Measurements from ENCODE around the gene GEMIN5.

GEMIN5 gene

DNA sequence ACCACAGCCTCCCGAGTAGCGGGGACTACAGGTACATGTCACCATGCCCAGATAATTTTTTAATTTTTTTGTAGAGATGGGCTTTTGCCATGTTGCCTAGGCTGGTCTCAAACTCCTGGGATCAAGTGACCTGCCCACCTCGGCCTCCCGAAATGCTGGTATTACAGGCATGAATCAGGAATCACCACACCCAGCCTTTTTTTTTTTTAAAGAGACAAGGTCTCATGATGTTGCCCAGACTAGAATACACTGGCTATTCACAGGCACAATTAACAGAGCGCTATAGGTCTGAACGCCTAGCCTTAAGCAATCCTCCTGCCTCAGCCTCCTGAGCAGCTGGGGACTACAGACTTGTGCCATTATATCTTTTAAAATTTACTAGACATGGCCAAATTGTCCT is 36.1 kb downstream of the GEMIN5 start:
- Histone ChIP-seq H3K36me3 (ENCODE audit: control insufficient read depth, insufficient read depth, low read length) (peaks cover 97% of the 10 kb centered on the region), H3K27ac (ENCODE audit: low read depth, low read length) (no peak overlapping the region), H3K4me1 (ENCODE audit: control insufficient read depth, insufficient read depth, low read length) (no peaks in the 10 kb centered on the region), H3K9me3 (ENCODE audit: control insufficient read depth, insufficient read depth, low read length) (no peaks in the 10 kb centered on the region), H3K4me3 (ENCODE audit: low read depth, low read length) (no peak overlapping the region), H3K9ac (ENCODE audit: low read depth, low read length) (no peak overlapping the region), H3K27me3 (ENCODE audit: control insufficient read depth, insufficient read depth, low read length) (no peaks in the 10 kb centered on the region)

DNA sequence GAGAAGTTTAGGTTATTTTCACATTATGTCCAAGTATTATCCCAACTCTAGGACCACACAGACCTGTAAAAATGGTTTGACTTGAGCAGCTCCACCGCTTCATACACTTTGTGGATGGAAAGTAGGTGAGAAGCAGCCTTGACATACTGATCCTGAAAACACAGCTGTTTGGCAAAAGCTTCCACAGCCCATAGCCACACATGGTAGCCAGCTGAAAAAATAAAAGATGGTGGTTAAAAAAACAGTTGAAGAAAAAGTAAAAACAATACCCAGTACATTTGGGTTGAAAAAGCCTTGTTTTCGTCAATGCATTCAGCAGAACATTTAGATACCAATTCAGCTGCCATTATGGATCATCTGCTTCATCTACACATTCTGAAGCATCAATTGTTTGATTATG is 36.7 kb downstream of the GEMIN5 start:
- H3K9me3 ChIP-seq (ENCODE audit: control insufficient read depth, insufficient read depth, low read length) = no peaks in the 10 kb centered on the region

GRCh38 chr5:154900066-154900465 is 37.9 kb downstream of the GEMIN5 start:
- Histone ChIP-seq H3K36me3 (ENCODE audit: control insufficient read depth, insufficient read depth, low read length) (peaks cover 99% of the 10 kb centered on the region), H3K27me3 (ENCODE audit: control insufficient read depth, insufficient read depth, low read length) (no peaks in the 10 kb centered on the region), H3K27ac (ENCODE audit: low read depth, low read length) (no peak overlapping the region)

More for the DNA sequence above, 36.7 kb downstream of the GEMIN5 start:
- Histone ChIP-seq H3K9ac (ENCODE audit: low read depth, low read length) (no peak overlapping the region), H3K27me3 (ENCODE audit: control insufficient read depth, insufficient read depth, low read length) (no peaks in the 10 kb centered on the region), H3K36me3 (ENCODE audit: control insufficient read depth, insufficient read depth, low read length) (peaks cover 97% of the 10 kb centered on the region), H3K4me1 (ENCODE audit: control insufficient read depth, insufficient read depth, low read length) (no peaks in the 10 kb centered on the region), H3K27ac (ENCODE audit: low read depth, low read length) (no peak overlapping the region), H3K4me3 (ENCODE audit: low read depth, low read length) (no peak overlapping the region)

GRCh38 chr5:154899151-154899816 is 38.7 kb downstream of the GEMIN5 start:
- H3K9me3 ChIP-seq (ENCODE audit: control insufficient read depth, insufficient read depth, low read length) = no peaks in the 10 kb centered on the region
- no peak overlapping the region for H3K9ac ChIP-seq (ENCODE audit: low read depth, low read length)
- no peak overlapping the region for H3K27ac ChIP-seq (ENCODE audit: low read depth, low read length)
- no peaks in the 10 kb centered on the region for H3K27me3 ChIP-seq (ENCODE audit: control insufficient read depth, insufficient read depth, low read length)
- peaks cover 97% of the 10 kb centered on the region for H3K36me3 ChIP-seq (ENCODE audit: control insufficient read depth, insufficient read depth, low read length)
- H3K4me3 ChIP-seq (ENCODE audit: low read depth, low read length) = no peak overlapping the region
- H3K4me1 ChIP-seq (ENCODE audit: control insufficient read depth, insufficient read depth, low read length) = no peaks in the 10 kb centered on the region

More at GRCh38 chr5:154900066-154900465, 37.9 kb downstream of the GEMIN5 start:
- H3K9me3 ChIP-seq (ENCODE audit: control insufficient read depth, insufficient read depth, low read length) = no peaks in the 10 kb centered on the region
- H3K4me1 ChIP-seq (ENCODE audit: control insufficient read depth, insufficient read depth, low read length) = no peaks in the 10 kb centered on the region
- no peak overlapping the region for H3K4me3 ChIP-seq (ENCODE audit: low read depth, low read length)
- no peak overlapping the region for H3K9ac ChIP-seq (ENCODE audit: low read depth, low read length)

DNA sequence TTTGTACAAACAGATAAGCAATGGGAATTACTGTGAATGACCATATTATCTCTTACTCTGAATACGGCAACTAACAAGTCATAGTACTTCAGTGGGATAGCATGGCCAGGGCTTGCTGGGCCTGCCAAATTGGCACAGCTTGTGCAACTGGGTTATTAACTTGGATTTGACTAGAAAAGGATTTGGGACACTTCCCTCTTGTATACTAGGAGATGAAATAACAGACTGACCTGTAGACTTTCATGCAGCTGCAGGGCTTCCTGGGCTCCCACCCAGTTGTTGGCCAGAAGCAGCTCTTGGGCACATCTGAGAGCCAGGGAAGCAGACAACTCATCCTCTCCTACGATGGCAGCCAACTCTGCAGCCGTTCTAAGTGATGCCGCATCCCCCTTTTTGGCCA is 39.8 kb downstream of the GEMIN5 start:
- Histone ChIP-seq H3K9ac (ENCODE audit: low read depth, low read length) (no peak overlapping the region), H3K27me3 (ENCODE audit: control insufficient read depth, insufficient read depth, low read length) (no peaks in the 10 kb centered on the region), H3K36me3 (ENCODE audit: control insufficient read depth, insufficient read depth, low read length) (peaks cover 97% of the 10 kb centered on the region), H3K4me3 (ENCODE audit: low read depth, low read length) (no peak overlapping the region), H3K4me1 (ENCODE audit: control insufficient read depth, insufficient read depth, low read length) (no peaks in the 10 kb centered on the region), H3K9me3 (ENCODE audit: control insufficient read depth, insufficient read depth, low read length) (no peaks in the 10 kb centered on the region), H3K27ac (ENCODE audit: low read depth, low read length) (no peak overlapping the region)

- Histone ChIP-seq H3K4me3 (ENCODE audit: low read depth, low read length) (no peak overlapping the region), H3K36me3 (ENCODE audit: control insufficient read depth, insufficient read depth, low read length) (peaks cover 93% of the 10 kb centered on the region), H3K4me1 (ENCODE audit: control insufficient read depth, insufficient read depth, low read length) (no peaks in the 10 kb centered on the region), H3K27ac (ENCODE audit: low read depth, low read length) (no peak overlapping the region), H3K27me3 (ENCODE audit: control insufficient read depth, insufficient read depth, low read length) (no peaks in the 10 kb centered on the region), H3K9ac (ENCODE audit: low read depth, low read length) (no peak overlapping the region), H3K9me3 (ENCODE audit: control insufficient read depth, insufficient read depth, low read length) (no peaks in the 10 kb centered on the region)
These were observed 41.3 kb downstream of the GEMIN5 start for GRCh38 chr5:154896562-154897165.

DNA sequence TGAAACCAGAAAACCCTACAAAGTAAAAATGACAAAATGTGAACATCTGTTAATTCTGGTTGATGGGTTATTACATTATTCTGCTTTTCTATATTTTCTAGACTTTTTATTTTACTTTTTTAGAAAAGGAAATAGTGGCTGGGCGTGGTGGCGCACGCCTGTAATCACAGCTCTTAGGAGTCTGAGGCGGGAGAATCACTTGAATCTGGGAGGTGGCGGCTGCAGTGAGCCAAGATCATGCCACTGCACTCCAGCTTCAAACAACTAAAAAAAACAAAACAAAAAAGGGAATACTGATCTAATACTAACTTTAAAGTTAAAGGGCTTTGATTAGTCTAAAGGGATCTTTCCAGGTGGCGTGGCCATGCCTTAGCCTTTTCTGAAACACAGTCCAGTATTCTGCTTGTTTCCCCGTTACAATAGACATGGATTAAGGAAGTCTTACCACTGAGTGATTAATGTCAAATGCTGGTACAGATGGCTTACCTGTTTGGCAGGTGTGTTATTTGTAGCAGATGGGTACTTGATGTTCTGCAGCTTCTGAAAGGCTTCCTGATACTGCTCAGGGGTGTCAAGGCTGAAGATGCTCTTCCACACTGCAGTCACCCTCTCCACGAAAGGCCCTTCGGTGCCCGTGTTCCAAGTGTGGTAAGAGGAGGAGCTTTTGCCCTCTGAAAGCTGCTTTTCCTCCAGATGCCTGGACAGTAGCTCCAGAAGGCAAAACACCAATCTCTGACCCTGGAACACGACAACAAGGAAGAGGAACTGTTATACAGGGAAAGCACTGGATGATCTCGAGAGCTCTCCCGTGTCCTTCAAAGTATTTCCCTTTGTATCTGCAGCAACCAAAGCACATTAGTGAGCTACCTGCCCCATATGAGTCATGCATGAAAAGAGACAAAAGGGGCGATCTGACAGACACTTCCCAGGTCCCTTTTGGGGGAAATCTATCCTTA is 42.1 kb downstream of the GEMIN5 start:
- H3K36me3 ChIP-seq (ENCODE audit: control insufficient read depth, insufficient read depth, low read length) = peaks cover 93% of the 10 kb centered on the region
- H3K9me3 ChIP-seq (ENCODE audit: control insufficient read depth, insufficient read depth, low read length) = no peaks in the 10 kb centered on the region
- no peaks in the 10 kb centered on the region for H3K4me1 ChIP-seq (ENCODE audit: control insufficient read depth, insufficient read depth, low read length)
- H3K27ac ChIP-seq (ENCODE audit: low read depth, low read length) = no peak overlapping the region
- H3K4me3 ChIP-seq (ENCODE audit: low read depth, low read length) = no peak overlapping the region
- no peaks in the 10 kb centered on the region for H3K27me3 ChIP-seq (ENCODE audit: control insufficient read depth, insufficient read depth, low read length)
- H3K9ac ChIP-seq (ENCODE audit: low read depth, low read length) = no peak overlapping the region

DNA sequence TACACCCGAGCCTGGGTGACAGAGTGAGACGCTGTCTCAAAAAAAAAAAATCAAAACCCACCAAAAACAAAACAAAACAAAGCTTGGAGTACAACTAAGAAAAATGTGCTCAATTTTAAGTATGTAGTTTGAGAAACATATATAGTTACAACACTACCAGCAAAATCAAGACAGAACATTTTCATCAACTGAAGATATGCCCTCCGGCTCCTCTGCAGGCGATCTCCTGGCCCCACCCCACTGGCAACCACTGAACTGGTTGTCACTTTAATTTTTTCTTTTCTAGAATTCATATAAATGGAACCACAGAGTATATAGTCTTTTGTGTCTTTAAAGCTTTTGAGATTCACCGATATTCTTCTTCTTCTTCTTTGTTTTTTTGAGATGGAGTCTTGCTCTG is 44.6 kb downstream of the GEMIN5 start:
- no peak overlapping the region for H3K9ac ChIP-seq (ENCODE audit: low read depth, low read length)
- no peak overlapping the region for H3K27ac ChIP-seq (ENCODE audit: low read depth, low read length)
- peaks cover under 1% of the 10 kb centered on the region; the same call in 1 of the 2 replicates for H3K9me3 ChIP-seq (ENCODE audit: control insufficient read depth, insufficient read depth, low read length)
- no peaks in the 10 kb centered on the region for H3K27me3 ChIP-seq (ENCODE audit: control insufficient read depth, insufficient read depth, low read length)
- H3K4me1 ChIP-seq (ENCODE audit: control insufficient read depth, insufficient read depth, low read length) = no peaks in the 10 kb centered on the region
- no peak overlapping the region for H3K4me3 ChIP-seq (ENCODE audit: low read depth, low read length)
- H3K36me3 ChIP-seq (ENCODE audit: control insufficient read depth, insufficient read depth, low read length) = peaks cover 92% of the 10 kb centered on the region

DNA sequence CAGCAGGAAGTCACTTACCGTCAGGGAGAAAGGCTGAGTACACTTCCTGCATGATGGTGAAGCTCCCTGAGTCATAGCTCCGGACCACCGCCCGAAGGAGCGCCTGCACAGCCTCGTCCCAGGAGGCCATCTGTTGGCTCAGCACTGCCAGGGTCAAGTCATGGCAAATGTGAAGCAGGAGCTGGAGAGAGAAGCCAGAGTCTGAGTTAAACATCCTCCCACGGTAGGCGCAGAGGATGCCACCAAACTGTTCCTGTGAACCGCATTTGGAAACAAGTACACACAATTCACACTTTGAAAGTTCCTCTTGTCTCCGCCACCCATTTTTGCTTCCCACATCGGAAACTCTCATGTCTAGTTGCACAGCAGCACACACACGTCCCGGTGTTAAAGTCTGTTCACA is 45.6 kb downstream of the GEMIN5 start:
- no peaks in the 10 kb centered on the region for H3K27me3 ChIP-seq (ENCODE audit: control insufficient read depth, insufficient read depth, low read length)
- H3K9ac ChIP-seq (ENCODE audit: low read depth, low read length) = no peak overlapping the region
- H3K9me3 ChIP-seq (ENCODE audit: control insufficient read depth, insufficient read depth, low read length) = peaks cover 11% of the 10 kb centered on the region; the same call in 1 of the 2 replicates
- H3K4me1 ChIP-seq (ENCODE audit: control insufficient read depth, insufficient read depth, low read length) = no peaks in the 10 kb centered on the region
- no peak overlapping the region for H3K4me3 ChIP-seq (ENCODE audit: low read depth, low read length)
- peaks cover 92% of the 10 kb centered on the region for H3K36me3 ChIP-seq (ENCODE audit: control insufficient read depth, insufficient read depth, low read length)
- no peak overlapping the region for H3K27ac ChIP-seq (ENCODE audit: low read depth, low read length)

GRCh38 chr5:154885439-154885838 is 52.6 kb downstream of the GEMIN5 start:
- Histone ChIP-seq H3K9me3 (ENCODE audit: control insufficient read depth, insufficient read depth, low read length) (peaks cover 30% of the 10 kb centered on the region), H3K27me3 (ENCODE audit: control insufficient read depth, insufficient read depth, low read length) (no peaks in the 10 kb centered on the region), H3K9ac (ENCODE audit: low read depth, low read length) (no peak overlapping the region), H3K4me1 (ENCODE audit: control insufficient read depth, insufficient read depth, low read length) (no peaks in the 10 kb centered on the region), H3K4me3 (ENCODE audit: low read depth, low read length) (no peak overlapping the region), H3K36me3 (ENCODE audit: control insufficient read depth, insufficient read depth, low read length) (peaks cover 56% of the 10 kb centered on the region), H3K27ac (ENCODE audit: low read depth, low read length) (no peak overlapping the region)

DNA sequence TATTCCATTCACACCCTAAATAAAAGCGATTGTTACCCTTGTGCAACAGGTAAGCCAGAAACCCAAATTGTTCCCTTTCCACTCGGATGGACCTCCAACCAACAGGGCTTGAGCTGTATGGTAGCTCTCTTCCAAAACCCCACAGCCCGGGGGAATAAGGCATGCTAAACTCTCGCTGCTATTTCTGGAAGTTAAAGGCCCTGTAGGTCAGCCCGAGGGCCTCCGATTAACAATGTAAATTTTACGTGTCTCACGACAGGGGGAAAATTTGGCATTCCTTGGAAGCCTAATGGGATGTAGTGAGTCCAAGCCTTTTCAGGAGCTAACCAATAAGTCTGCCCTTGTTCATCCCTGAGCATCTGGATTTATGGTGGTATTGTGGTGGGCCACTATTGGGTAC is 53.6 kb downstream of the GEMIN5 start:
- H3K9me3 ChIP-seq (ENCODE audit: control insufficient read depth, insufficient read depth, low read length) = peaks cover 31% of the 10 kb centered on the region
- H3K4me3 ChIP-seq (ENCODE audit: low read depth, low read length) = no peak overlapping the region
- H3K36me3 ChIP-seq (ENCODE audit: control insufficient read depth, insufficient read depth, low read length) = peaks cover 46% of the 10 kb centered on the region
- H3K27ac ChIP-seq (ENCODE audit: low read depth, low read length) = no peak overlapping the region
- H3K4me1 ChIP-seq (ENCODE audit: control insufficient read depth, insufficient read depth, low read length) = no peaks in the 10 kb centered on the region
- no peaks in the 10 kb centered on the region for H3K27me3 ChIP-seq (ENCODE audit: control insufficient read depth, insufficient read depth, low read length)
- H3K9ac ChIP-seq (ENCODE audit: low read depth, low read length) = no peak overlapping the region

Data from HUES48 (cell line).